IMR-90 (cell line): ENCODE measurements around the gene RAB26. TPM values are rescaled to one million over a fixed set of nuclear protein-coding genes. Genes with fewer than 3 reads are reported as not detected.

Source experiments
- ATAC-seq: fragments of 200-7000 bp; cut with Tn5 transposase; 2 replicates; pipeline ENCODE4 v1.9.1; 2020; ENCODE audit warnings: low read depth, mild to moderate bottlenecking, moderate library complexity
- BruUV-seq: library from RNA; stranded (reverse); fragments of 400-500 nt; replicated peaks from 2 replicates; lab custom pipeline; 2021; lab: Mats Ljungman, UMichigan
- CTCF ChIA-PET: fragments of 300-600 bp; formaldehyde crosslinking; extraction: SDS; loops from one replicate; lab custom pipeline; 2021; ENCODE audit warnings: antibody characterized with exemption; lab: Yijun Ruan, JAX
- POLR2A ChIA-PET: fragments of 300-600 bp; sonication (Branson Sonifier 250); formaldehyde crosslinking; loops from one replicate; lab custom pipeline; 2022; ENCODE audit warnings: antibody characterized with exemption; ENCODE audit not compliant: unreplicated experiment; lab: Charles Lee
- DNase-seq: peaks from one replicate; pipeline ENCODE4 v3.0.0; 2013
- H2AFZ ChIP-seq: replicated peaks from 2 replicates; pipeline ENCODE3; 2013; ENCODE audit warnings: low read length, mild to moderate bottlenecking; ENCODE audit not compliant: poor library complexity
- H2AK5ac ChIP-seq: 2 replicates; pipeline ENCODE4 v1.6.1; 2013; ENCODE audit warnings: low read depth, low read length, inconsistent platforms
- H2AK9ac ChIP-seq: replicated peaks from 2 replicates; pipeline ENCODE3; 2013; ENCODE audit warnings: mild to moderate bottlenecking, low read depth, low read length, moderate library complexity; ENCODE audit not compliant: poor library complexity
- H2BK120ac ChIP-seq: 2 replicates; pipeline ENCODE4 v1.6.1; 2013; ENCODE audit warnings: low read depth, low read length, inconsistent platforms
- H2BK15ac ChIP-seq: 3 replicates; pipeline ENCODE4 v1.6.1; 2013; ENCODE audit warnings: low read depth, low read length, inconsistent platforms
- H2BK20ac ChIP-seq: 2 replicates; pipeline ENCODE4 v1.6.1; 2013; ENCODE audit warnings: low read depth, mild to moderate bottlenecking, inconsistent platforms, low read length, moderate library complexity
- H2BK5ac ChIP-seq: 2 replicates; pipeline ENCODE4 v1.6.1; 2013; ENCODE audit warnings: mild to moderate bottlenecking, low read depth, low read length, inconsistent platforms; ENCODE audit not compliant: poor library complexity, severe bottlenecking
- H3K14ac ChIP-seq: replicated peaks from 2 replicates; pipeline ENCODE4 v1.6.1; 2013; ENCODE audit warnings: low read depth, low read length, inconsistent platforms
- H3K18ac ChIP-seq: 2 replicates; pipeline ENCODE4 v1.6.1; 2013; ENCODE audit warnings: low read depth, low read length, control low read depth
- H3K23ac ChIP-seq: 2 replicates; pipeline ENCODE4 v1.6.1; 2013; ENCODE audit warnings: low read depth, low read length, inconsistent platforms
- H3K27ac ChIP-seq: 2 replicates; pipeline ENCODE4 v1.5.1; 2013; ENCODE audit warnings: mild to moderate bottlenecking, control low read depth, low read length; ENCODE audit not compliant: insufficient read depth
- H3K27me3 ChIP-seq: 2 replicates; pipeline ENCODE4 v1.6.1; 2013; ENCODE audit warnings: low read length; ENCODE audit not compliant: control insufficient read depth, insufficient read depth
- H3K36me3 ChIP-seq: 2 replicates; pipeline ENCODE4 v1.6.1; 2013; ENCODE audit warnings: low read length, mixed read lengths; ENCODE audit not compliant: control insufficient read depth, insufficient read depth
- H3K4ac ChIP-seq: 2 replicates; pipeline ENCODE4 v1.6.1; 2013; ENCODE audit warnings: low read depth, low read length, inconsistent platforms
- H3K4me1 ChIP-seq: 2 replicates; pipeline ENCODE4 v1.6.1; 2013; ENCODE audit warnings: low read length, mixed read lengths; ENCODE audit not compliant: control insufficient read depth, insufficient read depth
- H3K4me2 ChIP-seq: 2 replicates; pipeline ENCODE4 v1.6.1; 2013; ENCODE audit warnings: low read depth, mild to moderate bottlenecking, control low read depth, low read length, moderate library complexity
- H3K4me3 ChIP-seq: 2 replicates; pipeline ENCODE4 v1.5.1; 2013; ENCODE audit warnings: low read depth, mild to moderate bottlenecking, control low read depth, low read length, moderate library complexity; ENCODE audit not compliant: insufficient read depth
- H3K56ac ChIP-seq: 2 replicates; pipeline ENCODE4 v1.6.1; 2013; ENCODE audit warnings: low read length, inconsistent platforms; ENCODE audit not compliant: insufficient read depth; ENCODE audit errors: extremely low read depth
- H3K79me1 ChIP-seq, 2 experiments: 2 replicates each; pipeline ENCODE4 v1.6.1; 2013; ENCODE audit warnings: low read length in 2 of 2, inconsistent platforms in 1 of 2, low read depth in 1 of 2
- H3K9ac ChIP-seq: 2 replicates; pipeline ENCODE4 v1.6.1; 2013; ENCODE audit warnings: low read depth, low read length, control low read depth
- H3K9me1 ChIP-seq: 2 replicates; pipeline ENCODE4 v1.6.1; 2013; ENCODE audit warnings: low read length, inconsistent platforms; ENCODE audit not compliant: insufficient read depth
- H3K9me3 ChIP-seq: 2 replicates; pipeline ENCODE4 v1.6.1; 2013; ENCODE audit warnings: low read length; ENCODE audit not compliant: control insufficient read depth, insufficient read depth
- H4K20me1 ChIP-seq: 2 replicates; pipeline ENCODE4 v1.6.1; 2013; ENCODE audit warnings: low read length, inconsistent platforms; ENCODE audit not compliant: insufficient read depth
- H4K5ac ChIP-seq: 2 replicates; pipeline ENCODE4 v1.6.1; 2013; ENCODE audit warnings: mild to moderate bottlenecking, low read depth, low read length, control low read depth
- H4K8ac ChIP-seq, 2 experiments: 2 replicates each; pipeline ENCODE4 v1.6.1; 2013; ENCODE audit warnings: low read depth in 2 of 2, low read length in 2 of 2, control low read depth in 1 of 2, inconsistent platforms in 1 of 2
- H4K91ac ChIP-seq: 2 replicates; pipeline ENCODE4 v1.6.1; 2013; ENCODE audit warnings: low read depth, low read length, inconsistent platforms; ENCODE audit not compliant: insufficient read depth
- CEBPB ChIP-seq: IDR thresholded peaks from 2 replicates; pipeline ENCODE4 v1.6.1; 2012; ENCODE audit warnings: low read depth, low read length, improper control_type of control experiment
- CHD1 ChIP-seq: IDR thresholded peaks from 2 replicates; pipeline ENCODE4 v1.6.1; 2012; ENCODE audit warnings: low read depth, low read length, improper control_type of control experiment
- NFE2L2 ChIP-seq: fragments of 150-350 bp; IDR thresholded peaks from 2 replicates; pipeline ENCODE4 v1.6.1; 2016; ENCODE audit warnings: low read depth, mild to moderate bottlenecking, low read length
- RAD21 ChIP-seq: IDR thresholded peaks from 2 replicates; pipeline ENCODE4 v1.6.1; 2012; ENCODE audit warnings: low read length, improper control_type of control experiment
- RFX5 ChIP-seq: IDR thresholded peaks from 2 replicates; pipeline ENCODE4 v1.8.0; 2012; ENCODE audit warnings: low read depth, mild to moderate bottlenecking, low read length, moderate library complexity
- WGBS, 2 experiments: methylation state at CpG; one replicate each; pipeline versions ENCODE4 v1.1.5 to v1.1.7; 2013; ENCODE audit warnings: missing lambda C conversion rate in 2 of 2; ENCODE audit not compliant: insufficient read length in 1 of 2; ENCODE audit errors: extremely low coverage in 2 of 2; 5-methylcytosine and 5-hydroxymethylcytosine counted together
- dilution Hi-C: fragments of 300-500 bp; cut with HindIII; formaldehyde crosslinking; loops from one replicate; pipeline ENCODE4 v1.14.3; 2018; ENCODE audit warnings: low sequenced_read_pairs; ENCODE audit not compliant: unreplicated experiment
- in situ Hi-C: fragments of 300-500 bp; cut with MboI; formaldehyde crosslinking; loops from 3 replicates; pipeline ENCODE4 v1.14.3; 2019; ENCODE audit warnings: low sequenced_read_pairs, inconsistent platforms, mixed read lengths
- intact Hi-C: fragments of 100-400 bp; cut with micrococcal nuclease; formaldehyde crosslinking; loops from 2 replicates; pipeline ENCODE4 v1.10.0; 2022
- polyA plus RNA-seq, 3 experiments: library from polyadenylated mRNA; depleted of rRNA; stranded (reverse); fragments of >200 nt; gene quantifications; 2 replicates each; pipeline ENCODE4 v1.2.3, GENCODE V29; 2012; ENCODE audit warnings: low replicate concordance in 1 of 3
- total RNA-seq: library from RNA; depleted of rRNA; stranded (reverse); fragments of >200 nt; gene quantifications from 2 replicates; pipeline ENCODE4 v1.2.3, GENCODE V29; 2012
- TF ChIP-seq, protein P1 (sequence below): fragments of 150-350 bp; IDR thresholded peaks from 2 replicates; pipeline ENCODE4 v1.6.1; 2017; ENCODE audit warnings: mild to moderate bottlenecking, antibody characterized with exemption, low read length, low read depth

Gene RAB26
- total and polyA plus RNA-seq, 2 of the 4 experiments (the other 2 are of a cell fraction): 1.1 to 4.5 TPM

DNA sequence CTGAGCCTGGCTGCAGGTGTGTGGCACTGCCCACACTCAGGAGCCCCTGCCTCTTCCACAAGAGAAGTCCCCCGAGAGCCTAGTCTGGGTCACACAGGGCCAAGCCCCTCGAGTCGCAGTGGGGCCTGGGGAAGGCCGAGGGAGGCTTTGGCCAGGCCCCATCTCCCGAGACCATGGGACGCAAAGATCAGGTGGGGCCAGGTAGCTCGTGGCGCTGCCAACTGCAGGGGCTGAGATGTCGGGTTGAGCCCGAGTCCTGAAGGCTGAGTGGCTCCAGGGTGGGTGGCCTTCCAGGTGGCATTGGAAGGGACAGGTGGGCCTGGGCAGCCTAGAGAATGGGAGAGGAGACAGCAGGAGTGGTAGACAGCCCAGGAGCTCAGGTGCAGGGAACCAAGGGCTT, 13.5 kb downstream of the RAB26 start:
- in situ Hi-C loops (no loop called here), dilution Hi-C loops (no loop called here), intact Hi-C loops (no loop called here)
- no peak overlapping the region for H4K5ac ChIP-seq
- CTCF ChIA-PET: no interaction called here
- TF ChIP-seq NFE2L2 (no peak), RAD21 (no peak), CHD1 (no peak), CEBPB (no peak), RFX5 (no peak)
- TF ChIP-seq, protein P1, sequence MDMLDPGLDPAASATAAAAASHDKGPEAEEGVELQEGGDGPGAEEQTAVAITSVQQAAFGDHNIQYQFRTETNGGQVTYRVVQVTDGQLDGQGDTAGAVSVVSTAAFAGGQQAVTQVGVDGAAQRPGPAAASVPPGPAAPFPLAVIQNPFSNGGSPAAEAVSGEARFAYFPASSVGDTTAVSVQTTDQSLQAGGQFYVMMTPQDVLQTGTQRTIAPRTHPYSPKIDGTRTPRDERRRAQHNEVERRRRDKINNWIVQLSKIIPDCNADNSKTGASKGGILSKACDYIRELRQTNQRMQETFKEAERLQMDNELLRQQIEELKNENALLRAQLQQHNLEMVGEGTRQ: no peak
- no peak overlapping the region for H3K18ac ChIP-seq
- H2AK9ac ChIP-seq: peak overlapping the region; percentile 72
- no peak overlapping the region for H3K4ac ChIP-seq
- ATAC-seq (no peak), DNase-seq (no peak)
- H3K4me2 ChIP-seq: no peak overlapping the region
- no peaks in the 10 kb centered on the region for H3K27me3 ChIP-seq
- H3K36me3 ChIP-seq: peaks cover 16% of the 10 kb centered on the region
- no TSS peak for BruUV-seq
- peaks cover 34% of the 10 kb centered on the region for H3K4me1 ChIP-seq
- POLR2A ChIA-PET: no interaction called here
- H3K4me3 ChIP-seq: no peak overlapping the region
- H2BK20ac ChIP-seq: no peak overlapping the region
- no peak overlapping the region for H2BK120ac ChIP-seq
- no peak overlapping the region for H3K14ac ChIP-seq
- H2AK5ac ChIP-seq: no peak overlapping the region
- no peaks in the 10 kb centered on the region for H3K9me3 ChIP-seq
- no peak overlapping the region for H2AFZ ChIP-seq
- H2BK5ac ChIP-seq: peak overlapping the region; percentile 42
- peaks cover 0 to 71% of the 10 kb centered on the region in 2 experiments; a peak in 3 of 4 replicates for H3K79me1 ChIP-seq
- H2BK15ac ChIP-seq: no peak overlapping the region
- H4K20me1 ChIP-seq: peaks cover 79% of the 10 kb centered on the region
- WGBS, 2 experiments: 90% methylated on average over 2 of the region's 10 CpGs; no CpG with 5 or more reads in 1 of the 2 experiments
- H4K91ac ChIP-seq: no peak overlapping the region
- no peak overlapping the region for H3K23ac ChIP-seq
- no peak overlapping the region for H3K9ac ChIP-seq
- peak overlapping the region; percentile 34; the same call in 1 of the 2 replicates for H3K27ac ChIP-seq
- H4K8ac ChIP-seq: no peak overlapping the region
- 0 out of 2 replicates have a peak, but pooled peaks cover 8% of the 10 kb centered on the region for H3K9me1 ChIP-seq
- no peak overlapping the region for H3K56ac ChIP-seq
